Natural killer cell (primary cell): ENCODE data around the gene GGN. TPM values are rescaled to one million over a fixed set of nuclear protein-coding genes. Genes with fewer than 3 reads are reported as not detected.

Experiments
- ATAC-seq, 3 donors: fragments of 150-1000 bp in 2 of 3; fragments of 200-7000 bp in 1 of 3; cut with Tn5 transposase; 1 replicate in 1 of 3; 2 replicates in 2 of 3; pipeline ENCODE4 v1.10.0; 2021; ENCODE audit warnings: mild to moderate bottlenecking in 2 of 3, moderate library complexity in 2 of 3
- DNase-seq, 2 donors: peaks; one replicate each; pipeline versions ENCODE4 v3.0.0 to v3.0.0-alpha.2; 2013 to 2021; ENCODE audit warnings: mixed read lengths in 1 of 2
- H3K27ac ChIP-seq: one replicate; pipeline ENCODE4 v1.5.1; 2013; ENCODE audit warnings: mild to moderate bottlenecking, low read length
- H3K27me3 ChIP-seq: one replicate; pipeline ENCODE4 v1.6.1; 2013; ENCODE audit warnings: low read length; ENCODE audit not compliant: control insufficient read depth, insufficient read depth
- H3K36me3 ChIP-seq: one replicate; pipeline ENCODE4 v1.6.1; 2013; ENCODE audit warnings: low read length; ENCODE audit not compliant: control insufficient read depth, insufficient read depth
- H3K4me1 ChIP-seq: one replicate; pipeline ENCODE4 v1.6.1; 2013; ENCODE audit warnings: low read length; ENCODE audit not compliant: control insufficient read depth, insufficient read depth
- H3K4me3 ChIP-seq: one replicate; pipeline ENCODE4 v1.5.1; 2013; ENCODE audit warnings: low read length
- H3K9me3 ChIP-seq: one replicate; pipeline ENCODE4 v1.6.1; 2013; ENCODE audit warnings: low read length; ENCODE audit not compliant: control insufficient read depth, insufficient read depth
- H3K27ac Mint-ChIP-seq, 2 donors: one replicate each; pipeline ENCODE4 v1.8.0; 2022; ENCODE audit warnings: mild to moderate bottlenecking in 2 of 2, mixed read lengths in 2 of 2, moderate library complexity in 1 of 2
- H3K27me3 Mint-ChIP-seq, 2 donors: one replicate each; pipeline ENCODE4 v1.8.0; 2022; ENCODE audit warnings: low read depth in 2 of 2, mixed read lengths in 2 of 2
- H3K36me3 Mint-ChIP-seq: one replicate; pipeline ENCODE4 v1.8.0; 2022; ENCODE audit warnings: mixed read lengths
- H3K4me1 Mint-ChIP-seq, 2 donors: one replicate each; pipeline ENCODE4 v1.8.0; 2022; ENCODE audit warnings: mixed read lengths in 2 of 2
- H3K4me3 Mint-ChIP-seq: one replicate; pipeline ENCODE4 v1.8.0; 2022; ENCODE audit warnings: mild to moderate bottlenecking, moderate library complexity, mixed read lengths
- H3K9me3 Mint-ChIP-seq, 2 donors: one replicate each; pipeline ENCODE4 v1.8.0; 2022; ENCODE audit warnings: mixed read lengths in 2 of 2
- WGBS: methylation state at CpG from one replicate; pipeline ENCODE4 v1.1.7; 2013; ENCODE audit warnings: missing lambda C conversion rate; ENCODE audit not compliant: insufficient coverage; 5-methylcytosine and 5-hydroxymethylcytosine counted together
- intact Hi-C: fragments of 100-400 bp; cut with micrococcal nuclease; formaldehyde crosslinking; loops from one replicate; pipeline ENCODE4 v1.14.2; 2022
- total RNA-seq, 4 donors: library from RNA; stranded (reverse); fragments of 120-200 nt in 1 of 4; gene quantifications; one replicate each; pipeline versions ENCODE4 v1.2.3 to v1.2.4, GENCODE V29; 2013 to 2022
- TF ChIP-seq, protein P1 (sequence below): fragments of 200-600 bp; IDR thresholded peaks from one replicate; pipeline ENCODE4 v1.8.0; 2022; ENCODE audit warnings: antibody characterized with exemption

Gene GGN
- total RNA-seq, 3 donors from 2014 or later (not counting 1 experiment from before 2014, with no cell fraction given) = not detected

DNA sequence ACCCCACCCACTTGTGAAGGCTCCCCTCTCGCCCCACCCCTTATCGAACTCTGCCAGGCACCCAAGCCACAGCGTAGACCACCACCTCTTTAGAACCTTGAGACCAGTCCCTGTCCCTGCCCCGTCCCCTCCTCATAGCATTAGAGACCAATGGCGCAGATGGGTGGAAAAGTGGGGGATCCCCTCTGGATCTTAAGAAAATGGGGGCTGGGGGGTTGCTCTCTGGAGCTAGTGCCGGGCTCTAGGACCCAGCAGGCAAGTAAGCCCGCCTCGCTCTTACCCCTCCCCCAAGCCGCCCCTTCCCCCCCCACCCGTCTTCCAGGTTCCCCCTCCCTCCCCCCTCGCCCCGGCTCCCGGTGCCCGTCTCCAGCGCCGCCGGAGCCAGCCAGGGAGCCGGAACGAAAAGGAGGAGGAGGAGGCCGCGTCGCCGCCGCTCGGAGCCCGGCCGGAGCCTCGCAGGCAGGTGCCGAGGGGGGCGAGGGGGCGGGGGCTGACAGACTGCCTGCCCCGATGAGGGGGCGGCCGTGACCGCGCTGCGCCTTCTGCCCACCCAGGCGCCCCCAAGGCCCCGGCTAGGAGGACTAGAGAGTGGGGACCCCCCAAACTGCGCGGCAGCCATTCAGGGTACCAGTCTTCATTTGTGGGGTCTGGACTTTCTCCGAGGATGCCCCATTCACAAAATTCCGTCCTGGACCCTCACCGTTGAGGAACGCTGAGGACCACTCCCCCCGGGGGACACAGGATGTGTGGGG lies 691 bp upstream of the GGN start, which contains the start of gene SPRED3:
SPRED3 (plus strand) TSS at position 349 of the 752 bp plus-strand sequence. CDS start 1,606 bp downstream, outside the sequence.
- TF ChIP-seq, protein P1, sequence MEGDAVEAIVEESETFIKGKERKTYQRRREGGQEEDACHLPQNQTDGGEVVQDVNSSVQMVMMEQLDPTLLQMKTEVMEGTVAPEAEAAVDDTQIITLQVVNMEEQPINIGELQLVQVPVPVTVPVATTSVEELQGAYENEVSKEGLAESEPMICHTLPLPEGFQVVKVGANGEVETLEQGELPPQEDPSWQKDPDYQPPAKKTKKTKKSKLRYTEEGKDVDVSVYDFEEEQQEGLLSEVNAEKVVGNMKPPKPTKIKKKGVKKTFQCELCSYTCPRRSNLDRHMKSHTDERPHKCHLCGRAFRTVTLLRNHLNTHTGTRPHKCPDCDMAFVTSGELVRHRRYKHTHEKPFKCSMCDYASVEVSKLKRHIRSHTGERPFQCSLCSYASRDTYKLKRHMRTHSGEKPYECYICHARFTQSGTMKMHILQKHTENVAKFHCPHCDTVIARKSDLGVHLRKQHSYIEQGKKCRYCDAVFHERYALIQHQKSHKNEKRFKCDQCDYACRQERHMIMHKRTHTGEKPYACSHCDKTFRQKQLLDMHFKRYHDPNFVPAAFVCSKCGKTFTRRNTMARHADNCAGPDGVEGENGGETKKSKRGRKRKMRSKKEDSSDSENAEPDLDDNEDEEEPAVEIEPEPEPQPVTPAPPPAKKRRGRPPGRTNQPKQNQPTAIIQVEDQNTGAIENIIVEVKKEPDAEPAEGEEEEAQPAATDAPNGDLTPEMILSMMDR = no peak
- Mint-ChIP-seq H3K4me3 (peak within 1 kb of the TSS; percentile 94), H3K9me3 (no peaks in the 10 kb centered on the region), H3K27me3 (peaks cover 20 to 24% of the 10 kb centered on the region in 2 donors), H3K36me3 (peaks cover under 1% of the 10 kb centered on the region), H3K4me1 (peaks cover 13 to 19% of the 10 kb centered on the region in 2 donors), H3K27ac (peak within 1 kb of the TSS; percentile 72 to 90)
- H3K9me3 ChIP-seq = no peaks in the 10 kb centered on the region
- H3K27ac ChIP-seq = no peak within 1 kb of the TSS
- peaks cover 9% of the 10 kb centered on the region for H3K36me3 ChIP-seq
- ATAC-seq (no peak), DNase-seq (no peak)
- 1% methylated on average over 39 of the region's 46 CpGs for WGBS
- H3K4me3 ChIP-seq = peak within 1 kb of the TSS; percentile 30
- intact Hi-C loops = loop anchor here (2.0 kb wide), 1 partner anchor 14 kb away; the partner anchor contains the start of gene PSMD8
- H3K4me1 ChIP-seq = peaks cover 35% of the 10 kb centered on the region
- H3K27me3 ChIP-seq = peaks cover 16% of the 10 kb centered on the region

DNA sequence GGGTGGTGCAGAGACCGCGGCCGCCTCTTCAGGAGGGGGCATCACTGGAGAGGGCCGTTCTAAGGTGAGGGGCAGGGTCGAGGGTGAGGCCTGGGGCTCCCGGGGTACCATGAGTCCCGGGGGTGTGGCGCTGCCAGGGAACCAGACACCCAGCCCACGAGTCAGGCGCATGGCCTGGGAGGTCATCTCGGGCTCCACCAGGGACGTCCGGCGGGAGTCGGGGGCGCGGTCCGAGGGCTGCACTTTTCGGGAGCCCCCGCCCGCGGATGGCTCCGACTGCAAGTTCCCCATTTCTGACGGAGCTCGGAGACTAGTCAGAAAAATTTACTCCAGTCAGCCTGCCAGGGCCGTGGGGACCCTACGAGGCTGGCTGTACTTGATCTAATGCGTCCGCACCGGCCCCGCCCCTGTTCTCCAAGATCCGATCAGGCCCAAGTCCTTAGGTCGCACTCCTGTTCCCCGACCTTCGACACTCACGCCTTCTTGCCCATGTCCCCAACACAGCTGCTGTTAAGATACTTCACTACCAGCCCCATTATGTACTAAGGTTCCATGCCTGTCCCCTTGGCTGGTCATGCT lies 774 bp downstream of the GGN start:
- intact Hi-C loops = no loop called here
- Mint-ChIP-seq H3K36me3 (peaks cover 11% of the 10 kb centered on the region), H3K27me3 (peaks cover 13 to 20% of the 10 kb centered on the region in 2 donors), H3K4me1 (peaks cover 12 to 19% of the 10 kb centered on the region in 2 donors), H3K4me3 (peak overlapping the region; percentile 94), H3K27ac (peak overlapping the region; percentile 72 to 90), H3K9me3 (no peaks in the 10 kb centered on the region)
- H3K36me3 ChIP-seq = peaks cover 21% of the 10 kb centered on the region
- ATAC-seq = no peak
- H3K9me3 ChIP-seq = no peaks in the 10 kb centered on the region
- 6% methylated on average over 36 of the region's 36 CpGs for WGBS
- H3K27ac ChIP-seq = no peak overlapping the region
- peaks cover 16% of the 10 kb centered on the region for H3K27me3 ChIP-seq
- H3K4me3 ChIP-seq = peak overlapping the region; percentile 30
- TF ChIP-seq, protein P1 = no peak
- no peak for DNase-seq
- peaks cover 35% of the 10 kb centered on the region for H3K4me1 ChIP-seq

DNA sequence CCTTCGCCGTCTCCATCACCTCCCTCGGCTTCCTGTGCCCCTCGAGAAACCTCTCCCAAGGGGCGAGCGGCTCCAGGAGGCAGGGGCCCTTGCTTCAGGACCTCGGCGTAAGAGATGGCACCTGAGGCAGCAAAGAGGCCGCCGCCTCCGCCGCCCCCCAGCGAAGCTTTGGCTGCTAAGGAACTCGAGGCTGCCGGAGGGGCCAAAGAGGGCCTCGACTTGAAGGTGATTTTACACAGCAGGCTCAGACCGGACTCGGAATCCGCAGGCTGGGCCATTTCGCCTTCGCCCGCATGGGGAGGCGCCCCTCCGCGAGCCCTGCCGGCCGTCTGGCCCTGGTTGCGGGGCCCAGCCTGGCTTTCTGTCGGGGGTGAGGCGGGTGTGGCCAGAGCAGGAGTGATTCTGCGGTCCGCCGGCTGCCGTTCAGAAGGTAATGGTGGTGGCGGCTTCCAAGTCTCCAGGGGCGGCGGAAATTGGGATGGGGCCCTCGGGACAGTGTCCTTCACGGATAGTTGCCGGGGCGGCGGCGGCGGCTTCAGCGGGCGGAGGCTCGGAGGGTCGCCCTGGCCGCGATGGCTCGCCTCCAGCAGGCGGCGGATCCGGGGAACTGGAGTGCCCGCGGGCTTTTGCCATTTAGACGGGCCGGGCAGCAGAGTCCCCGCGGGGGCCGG lies 1.4 kb downstream of the GGN start:
- H3K4me3 ChIP-seq = no peak overlapping the region
- H3K4me1 ChIP-seq = peaks cover 35% of the 10 kb centered on the region
- H3K27me3 ChIP-seq = peaks cover 16% of the 10 kb centered on the region
- H3K36me3 Mint-ChIP-seq = peaks cover 11% of the 10 kb centered on the region
- peaks cover 13 to 20% of the 10 kb centered on the region in 2 donors for H3K27me3 Mint-ChIP-seq
- H3K27ac ChIP-seq = no peak overlapping the region
- H3K9me3 ChIP-seq = no peaks in the 10 kb centered on the region
- no peak overlapping the region for H3K27ac Mint-ChIP-seq
- H3K36me3 ChIP-seq = peaks cover 28% of the 10 kb centered on the region
- peaks cover 12 to 19% of the 10 kb centered on the region in 2 donors for H3K4me1 Mint-ChIP-seq
- peak overlapping the region; percentile 49 for H3K4me3 Mint-ChIP-seq
- no peak for ATAC-seq
- DNase-seq = no peak
- intact Hi-C loops = no loop called here
- TF ChIP-seq, protein P1 = no peak
- H3K9me3 Mint-ChIP-seq = no peaks in the 10 kb centered on the region
- 43% methylated on average over 61 of the region's 61 CpGs for WGBS
